HepG2 (cell line): ENCODE results near the gene ADARB1. TPM values are rescaled to one million over a fixed set of nuclear protein-coding genes. Genes with fewer than 3 reads are reported as not detected.
A peak's percentile ranks its signal among the peaks of the same experiment; 100 is the strongest.

ENCODE experiments used
- CERS6 ChIP-seq: sonication (generic); formaldehyde crosslinking; IDR thresholded peaks from 2 replicates; pipeline ENCODE4 v1.5.0; 2020; ENCODE audit warnings: missing genetic modification reagents
- CTCF ChIP-seq: sonication (generic); formaldehyde crosslinking; IDR thresholded peaks from 2 replicates; pipeline ENCODE4 v1.5.0; 2020; ENCODE audit warnings: mild to moderate bottlenecking, missing genetic modification reagents, moderate library complexity
- HMGXB4 ChIP-seq, 2 experiments: sonication (generic) in 1 of 2; formaldehyde crosslinking in 1 of 2; IDR thresholded peaks; 2 replicates each; pipeline versions ENCODE4 v1.4.0 to v1.6.1; 2018 to 2020; ENCODE audit warnings: missing genetic modification reagents in 2 of 2, borderline replicate concordance in 1 of 2, low read depth in 1 of 2, mild to moderate bottlenecking in 1 of 2, missing biosample characterization in 1 of 2
- HOXD1 ChIP-seq: sonication (generic); formaldehyde crosslinking; IDR thresholded peaks from 2 replicates; pipeline ENCODE4 v1.5.0; 2020; ENCODE audit warnings: missing genetic modification reagents
- MAF1 ChIP-seq: sonication (generic); formaldehyde crosslinking; IDR thresholded peaks from 2 replicates; pipeline ENCODE4 v1.5.0; 2020; ENCODE audit warnings: missing genetic modification reagents, borderline replicate concordance
- MAX ChIP-seq: IDR thresholded peaks from 2 replicates; pipeline ENCODE4 v1.6.1; 2012; ENCODE audit warnings: inconsistent platforms
- RAD21 ChIP-seq: fragments of 450-650 bp; formaldehyde crosslinking; IDR thresholded peaks from 2 replicates; pipeline ENCODE4 v1.5.0; 2020; ENCODE audit warnings: mild to moderate bottlenecking
- REL ChIP-seq: sonication (generic); formaldehyde crosslinking; conservative IDR thresholded peaks from 2 replicates; pipeline ENCODE4 v1.8.0; 2022; ENCODE audit warnings: mild to moderate bottlenecking, missing genetic modification reagents, moderate library complexity
- USF2 ChIP-seq, 2 experiments: sonication (generic) in 1 of 2; formaldehyde crosslinking in 1 of 2; IDR thresholded peaks; 2 replicates each; pipeline versions ENCODE4 v1.5.1 to v1.6.1; 2011 to 2020; ENCODE audit warnings: borderline replicate concordance in 1 of 2, low read depth in 1 of 2, low read length in 1 of 2, mild to moderate bottlenecking in 1 of 2, missing genetic modification reagents in 1 of 2, moderate library complexity in 1 of 2
- XRCC5 ChIP-seq: fragments of 200-400 bp; formaldehyde crosslinking; optimal IDR thresholded peaks from 2 replicates; pipeline ENCODE3; 2017; ENCODE audit warnings: mild to moderate bottlenecking, low read length
- ZFP37 ChIP-seq: sonication (generic); formaldehyde crosslinking; IDR thresholded peaks from 2 replicates; pipeline ENCODE4 v1.4.0; 2020; ENCODE audit warnings: missing genetic modification reagents, borderline replicate concordance
- ZFP41 ChIP-seq: sonication (generic); formaldehyde crosslinking; IDR thresholded peaks from 2 replicates; pipeline ENCODE4 v1.4.0; 2020; ENCODE audit warnings: mild to moderate bottlenecking, missing genetic modification reagents, borderline replicate concordance
- ZFY ChIP-seq: sonication (generic); formaldehyde crosslinking; IDR thresholded peaks from 2 replicates; pipeline ENCODE4 v1.4.0; 2020; ENCODE audit warnings: missing genetic modification reagents
- ZNF20 ChIP-seq: sonication (generic); formaldehyde crosslinking; IDR thresholded peaks from 2 replicates; pipeline ENCODE4 v1.4.0; 2020; ENCODE audit warnings: mild to moderate bottlenecking, moderate library complexity, missing genetic modification reagents
- ZNF557 ChIP-seq: sonication (generic); formaldehyde crosslinking; IDR thresholded peaks from 2 replicates; pipeline ENCODE4 v1.4.0; 2020; ENCODE audit warnings: missing genetic modification reagents
- polyA plus RNA-seq, 8 experiments: library from polyadenylated mRNA; depleted of rRNA in 3 of 8; stranded (reverse) in 7 of 8; unstranded in 1 of 8; fragments of >200 nt; fragmentation: Illumina TruSeq in 4 of 8; extraction: Trizol in 4 of 8; gene quantifications; 2 replicates each; pipeline versions ENCODE4 v1.2.1 to v1.2.3, GENCODE V29; 2011 to 2016; ENCODE audit warnings: low read depth in 4 of 8, missing spikeins in 1 of 8, mixed read lengths in 1 of 8; ENCODE audit not compliant: insufficient read depth in 1 of 8
- total RNA-seq, 5 experiments: library from RNA; depleted of rRNA; stranded (reverse); fragments of >200 nt; fragmentation: Illumina TruSeq; extraction: Trizol; gene quantifications; 2 replicates each; pipeline ENCODE4 v1.2.3, GENCODE V29; 2016; ENCODE audit warnings: low read depth in 1 of 5
- TF ChIP-seq, protein P1 (sequence below): sonication (generic); formaldehyde crosslinking; conservative IDR thresholded peaks from 2 replicates; pipeline ENCODE4 v1.4.0; 2020; ENCODE audit warnings: missing genetic modification reagents
- TF ChIP-seq, protein P2 (sequence below): sonication (generic); formaldehyde crosslinking; IDR thresholded peaks from 2 replicates; pipeline ENCODE4 v1.9.0; 2021; ENCODE audit warnings: missing genetic modification reagents, borderline replicate concordance

ADARB1 gene
- total and polyA plus RNA-seq, 2 of the 13 experiments (the other 11 are each of a cell fraction or from before 2014, with no cell fraction given), result 6.6 to 10.0 TPM

DNA sequence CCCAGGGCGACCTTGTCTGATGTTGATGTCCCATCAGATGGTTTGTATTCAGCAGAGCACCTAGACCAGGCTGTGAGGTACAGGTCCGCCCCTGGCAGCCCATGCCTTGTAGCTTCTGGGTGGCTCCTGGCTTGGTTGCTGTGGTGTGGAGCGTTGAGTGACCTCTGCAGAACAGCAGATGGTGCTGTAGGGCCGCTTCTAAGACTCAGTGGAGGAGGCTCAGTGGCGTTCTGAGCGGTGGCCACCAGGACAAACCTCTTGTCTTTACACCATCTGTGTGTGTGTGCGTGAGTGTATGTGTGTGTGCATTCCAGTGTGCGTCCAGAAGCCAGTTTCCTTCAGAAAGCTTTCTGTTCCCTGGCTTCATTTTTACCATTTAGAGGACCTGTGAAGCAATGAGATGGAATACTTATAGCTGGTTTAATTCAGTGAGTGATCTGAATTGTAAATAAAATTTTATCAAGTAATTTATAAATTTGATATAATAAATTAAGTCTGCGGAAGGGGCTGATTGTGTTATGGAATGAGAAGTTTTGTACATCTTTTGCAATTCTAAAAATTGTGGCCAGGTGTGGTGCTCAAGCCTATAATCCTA, 66.1 kb downstream of the ADARB1 start (continued):
- TF ChIP-seq, protein P1, sequence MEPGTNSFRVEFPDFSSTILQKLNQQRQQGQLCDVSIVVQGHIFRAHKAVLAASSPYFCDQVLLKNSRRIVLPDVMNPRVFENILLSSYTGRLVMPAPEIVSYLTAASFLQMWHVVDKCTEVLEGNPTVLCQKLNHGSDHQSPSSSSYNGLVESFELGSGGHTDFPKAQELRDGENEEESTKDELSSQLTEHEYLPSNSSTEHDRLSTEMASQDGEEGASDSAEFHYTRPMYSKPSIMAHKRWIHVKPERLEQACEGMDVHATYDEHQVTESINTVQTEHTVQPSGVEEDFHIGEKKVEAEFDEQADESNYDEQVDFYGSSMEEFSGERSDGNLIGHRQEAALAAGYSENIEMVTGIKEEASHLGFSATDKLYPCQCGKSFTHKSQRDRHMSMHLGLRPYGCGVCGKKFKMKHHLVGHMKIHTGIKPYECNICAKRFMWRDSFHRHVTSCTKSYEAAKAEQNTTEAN (CRISPR knock-in tag), result peak; percentile 83
- TF ChIP-seq REL (no peak), ZFP37 (CRISPR knock-in tag) (no peak), ZFY (CRISPR knock-in tag) (peak; percentile 11; the same call in 1 of the 2 replicates), ZNF20 (CRISPR knock-in tag) (no peak), USF2 (IDR thresholded peaks at IDR 0.05; ENCODE audit: low read depth, low read length) (no peak), USF2 (CRISPR knock-in tag; IDR thresholded peaks at IDR 0.05; ENCODE audit: borderline replicate concordance) (no peak), CTCF (CRISPR knock-in tag) (peak; percentile 94), HMGXB4 (CRISPR knock-in tag; IDR thresholded peaks at IDR 0.05; ENCODE audit: borderline replicate concordance in 1 of 2, low read depth in 1 of 2) (peak; percentile 39 to 74; a peak in 2 of 4 replicates), ZFP41 (CRISPR knock-in tag) (no peak), ZNF557 (CRISPR knock-in tag) (no peak), HOXD1 (CRISPR knock-in tag) (no peak), MAF1 (CRISPR knock-in tag) (no peak), XRCC5 (peak; percentile 44), RAD21 (CRISPR knock-in tag) (peak; percentile 91), MAX (0 out of 2 replicates have a peak, but pooled peaks have one; percentile 38), CERS6 (CRISPR knock-in tag) (no peak)
- TF ChIP-seq, protein P2, sequence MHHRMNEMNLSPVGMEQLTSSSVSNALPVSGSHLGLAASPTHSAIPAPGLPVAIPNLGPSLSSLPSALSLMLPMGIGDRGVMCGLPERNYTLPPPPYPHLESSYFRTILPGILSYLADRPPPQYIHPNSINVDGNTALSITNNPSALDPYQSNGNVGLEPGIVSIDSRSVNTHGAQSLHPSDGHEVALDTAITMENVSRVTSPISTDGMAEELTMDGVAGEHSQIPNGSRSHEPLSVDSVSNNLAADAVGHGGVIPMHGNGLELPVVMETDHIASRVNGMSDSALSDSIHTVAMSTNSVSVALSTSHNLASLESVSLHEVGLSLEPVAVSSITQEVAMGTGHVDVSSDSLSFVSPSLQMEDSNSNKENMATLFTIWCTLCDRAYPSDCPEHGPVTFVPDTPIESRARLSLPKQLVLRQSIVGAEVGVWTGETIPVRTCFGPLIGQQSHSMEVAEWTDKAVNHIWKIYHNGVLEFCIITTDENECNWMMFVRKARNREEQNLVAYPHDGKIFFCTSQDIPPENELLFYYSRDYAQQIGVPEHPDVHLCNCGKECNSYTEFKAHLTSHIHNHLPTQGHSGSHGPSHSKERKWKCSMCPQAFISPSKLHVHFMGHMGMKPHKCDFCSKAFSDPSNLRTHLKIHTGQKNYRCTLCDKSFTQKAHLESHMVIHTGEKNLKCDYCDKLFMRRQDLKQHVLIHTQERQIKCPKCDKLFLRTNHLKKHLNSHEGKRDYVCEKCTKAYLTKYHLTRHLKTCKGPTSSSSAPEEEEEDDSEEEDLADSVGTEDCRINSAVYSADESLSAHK (CRISPR knock-in tag), result no peak
